ENCODE measurements around the gene SYT1. TPM values are rescaled to one million over a fixed set of nuclear protein-coding genes. Genes with fewer than 3 reads are reported as not detected.
"Not testable (repeated sequence)": the region's sequence is repeated elsewhere in the genome, so short reads cannot be mapped to it uniquely, and the experiment has no call there.

Gene SYT1
- total RNA-seq, 2 experiments from 2014 or later: not detected

GRCh38 chr12:79033788-79034187, 169.2 kb downstream of the SYT1 start:
- H3K27me3 Mint-ChIP-seq: no peaks in the 10 kb centered on the region
- H3K27ac ChIP-seq (ENCODE audit: low read depth in 1 of 2, low read length in 2 of 2): no peak overlapping the region
- peaks cover 4% of the 10 kb centered on the region for H3K9me3 Mint-ChIP-seq
- DNase-seq: no peak
- ChIA-PET POLR2A (no interaction called here), CTCF (no interaction called here)
- H3K27ac Mint-ChIP-seq: no peak overlapping the region
- H3K9me3 ChIP-seq (ENCODE audit: control insufficient read depth in 1 of 2, insufficient read depth in 1 of 2, low read length in 2 of 2): no peaks in the 10 kb centered on the region
- TF ChIP-seq CTCF (IDR thresholded peaks at IDR 0.05): no peak
- no peaks in the 10 kb centered on the region for H3K36me3 ChIP-seq (ENCODE audit: insufficient read depth, low read length)
- ATAC-seq (ENCODE audit: poor library complexity): no peak
- H3K36me3 Mint-ChIP-seq (ENCODE audit: low read depth): no peaks in the 10 kb centered on the region
- no peaks in the 10 kb centered on the region for H3K4me1 ChIP-seq (ENCODE audit: insufficient read depth, low read length)
- H3K4me3 Mint-ChIP-seq: no peak overlapping the region
- intact Hi-C loops (cut with DNase I, micrococcal nuclease): no loop called here
- H3K4me1 Mint-ChIP-seq (ENCODE audit: low read depth): no peaks in the 10 kb centered on the region
- no peak overlapping the region for H3K4me3 ChIP-seq (ENCODE audit: low read length)
- no peaks in the 10 kb centered on the region for H3K27me3 ChIP-seq (ENCODE audit: control insufficient read depth in 1 of 2, insufficient read depth in 2 of 2, low read length in 2 of 2)

- ATAC-seq (ENCODE audit: poor library complexity); H3K27me3 Mint-ChIP-seq; H3K27me3 ChIP-seq (ENCODE audit: control insufficient read depth in 1 of 2, insufficient read depth in 2 of 2, low read length in 2 of 2); H3K9me3 ChIP-seq (ENCODE audit: control insufficient read depth in 1 of 2, insufficient read depth in 1 of 2, low read length in 2 of 2); H3K36me3 ChIP-seq (ENCODE audit: insufficient read depth, low read length); H3K27ac ChIP-seq (ENCODE audit: low read depth in 1 of 2, low read length in 2 of 2); H3K36me3 Mint-ChIP-seq (ENCODE audit: low read depth); DNase-seq; intact Hi-C loops (cut with DNase I, micrococcal nuclease); H3K27ac Mint-ChIP-seq; H3K4me1 Mint-ChIP-seq (ENCODE audit: low read depth); H3K4me3 ChIP-seq (ENCODE audit: low read length); POLR2A ChIA-PET; CTCF ChIA-PET; H3K4me3 Mint-ChIP-seq; H3K4me1 ChIP-seq (ENCODE audit: insufficient read depth, low read length); H3K9me3 Mint-ChIP-seq: not testable (repeated sequence)
Measured at GRCh38 chr12:79044748-79045147, 180.2 kb downstream of the SYT1 start.

- H3K36me3 Mint-ChIP-seq (ENCODE audit: low read depth); H3K27me3 Mint-ChIP-seq; H3K27ac Mint-ChIP-seq; POLR2A ChIA-PET; intact Hi-C loops (cut with DNase I, micrococcal nuclease); H3K36me3 ChIP-seq (ENCODE audit: insufficient read depth, low read length); H3K4me1 Mint-ChIP-seq (ENCODE audit: low read depth); H3K4me1 ChIP-seq (ENCODE audit: insufficient read depth, low read length); H3K4me3 ChIP-seq (ENCODE audit: low read length); DNase-seq; H3K4me3 Mint-ChIP-seq; CTCF ChIA-PET; ATAC-seq (ENCODE audit: poor library complexity); H3K27me3 ChIP-seq (ENCODE audit: control insufficient read depth in 1 of 2, insufficient read depth in 2 of 2, low read length in 2 of 2); H3K9me3 Mint-ChIP-seq; H3K9me3 ChIP-seq (ENCODE audit: control insufficient read depth in 1 of 2, insufficient read depth in 1 of 2, low read length in 2 of 2); H3K27ac ChIP-seq (ENCODE audit: low read depth in 1 of 2, low read length in 2 of 2): not testable (repeated sequence)
Measured at GRCh38 chr12:79045149-79045703, 180.7 kb downstream of the SYT1 start.

- Mint-ChIP-seq H3K36me3 (ENCODE audit: low read depth) (no peaks in the 10 kb centered on the region), H3K27me3 (no peaks in the 10 kb centered on the region), H3K27ac (no peak overlapping the region), H3K4me1 (ENCODE audit: low read depth) (no peaks in the 10 kb centered on the region), H3K9me3 (no peaks in the 10 kb centered on the region), H3K4me3 (no peak overlapping the region)
- H3K27ac ChIP-seq (ENCODE audit: low read depth in 1 of 2, low read length in 2 of 2): no peak overlapping the region
- no peak for TF ChIP-seq CTCF (IDR thresholded peaks at IDR 0.05)
- H3K4me1 ChIP-seq (ENCODE audit: insufficient read depth, low read length): no peaks in the 10 kb centered on the region
- no peaks in the 10 kb centered on the region for H3K36me3 ChIP-seq (ENCODE audit: insufficient read depth, low read length)
- no peak for ATAC-seq (ENCODE audit: poor library complexity)
- POLR2A ChIA-PET: no interaction called here
- no peaks in the 10 kb centered on the region for H3K27me3 ChIP-seq (ENCODE audit: control insufficient read depth in 1 of 2, insufficient read depth in 2 of 2, low read length in 2 of 2)
- CTCF ChIA-PET: no interaction called here
- H3K9me3 ChIP-seq (ENCODE audit: control insufficient read depth in 1 of 2, insufficient read depth in 1 of 2, low read length in 2 of 2): peaks cover 0 to 6% of the 10 kb centered on the region in 2 experiments
- H3K4me3 ChIP-seq (ENCODE audit: low read length): no peak overlapping the region
- DNase-seq: no peak
- intact Hi-C loops (cut with DNase I, micrococcal nuclease): no loop called here
Measured at GRCh38 chr12:79046021-79046420, 181.4 kb downstream of the SYT1 start.
